Measurements from ENCODE around the gene MMP28.

MMP28 gene

DNA sequence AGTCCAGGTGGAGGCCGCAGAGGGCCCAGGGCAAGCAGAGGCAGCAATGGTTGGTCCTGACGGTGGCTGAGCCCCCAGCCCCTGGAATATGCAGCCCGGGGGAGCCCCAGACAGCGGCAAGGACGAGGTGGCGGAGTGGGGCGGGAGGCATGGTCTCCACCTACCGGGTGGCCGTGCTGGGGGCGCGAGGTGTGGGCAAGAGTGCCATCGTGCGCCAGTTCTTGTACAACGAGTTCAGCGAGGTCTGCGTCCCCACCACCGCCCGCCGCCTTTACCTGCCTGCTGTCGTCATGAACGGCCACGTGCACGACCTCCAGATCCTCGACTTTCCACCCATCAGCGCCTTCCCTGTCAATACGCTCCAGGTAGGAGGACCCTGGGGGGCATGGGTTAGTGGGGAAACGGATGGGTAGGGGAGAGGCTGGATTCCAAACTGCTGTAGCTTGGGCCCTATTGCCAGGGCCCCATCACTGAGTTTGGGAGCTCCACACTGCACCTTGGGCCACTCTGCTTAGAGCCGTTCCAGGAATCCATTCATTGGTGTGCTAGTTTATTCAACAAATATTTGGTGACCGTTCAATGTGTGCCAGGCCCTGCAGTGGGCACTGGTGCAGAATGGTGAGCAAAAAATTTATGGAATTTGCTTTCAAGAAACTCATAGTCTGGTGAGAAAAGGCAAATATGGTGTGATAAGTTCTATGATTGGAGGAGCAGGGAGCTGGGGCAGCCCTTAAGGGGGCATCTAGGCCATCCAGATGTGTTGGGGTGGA is 60.2 kb downstream of the MMP28 start:
- TF ChIP-seq, protein P1, sequence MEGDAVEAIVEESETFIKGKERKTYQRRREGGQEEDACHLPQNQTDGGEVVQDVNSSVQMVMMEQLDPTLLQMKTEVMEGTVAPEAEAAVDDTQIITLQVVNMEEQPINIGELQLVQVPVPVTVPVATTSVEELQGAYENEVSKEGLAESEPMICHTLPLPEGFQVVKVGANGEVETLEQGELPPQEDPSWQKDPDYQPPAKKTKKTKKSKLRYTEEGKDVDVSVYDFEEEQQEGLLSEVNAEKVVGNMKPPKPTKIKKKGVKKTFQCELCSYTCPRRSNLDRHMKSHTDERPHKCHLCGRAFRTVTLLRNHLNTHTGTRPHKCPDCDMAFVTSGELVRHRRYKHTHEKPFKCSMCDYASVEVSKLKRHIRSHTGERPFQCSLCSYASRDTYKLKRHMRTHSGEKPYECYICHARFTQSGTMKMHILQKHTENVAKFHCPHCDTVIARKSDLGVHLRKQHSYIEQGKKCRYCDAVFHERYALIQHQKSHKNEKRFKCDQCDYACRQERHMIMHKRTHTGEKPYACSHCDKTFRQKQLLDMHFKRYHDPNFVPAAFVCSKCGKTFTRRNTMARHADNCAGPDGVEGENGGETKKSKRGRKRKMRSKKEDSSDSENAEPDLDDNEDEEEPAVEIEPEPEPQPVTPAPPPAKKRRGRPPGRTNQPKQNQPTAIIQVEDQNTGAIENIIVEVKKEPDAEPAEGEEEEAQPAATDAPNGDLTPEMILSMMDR (IDR thresholded peaks at IDR 0.05) = no peak
- H3K27me3 ChIP-seq = no peaks in the 10 kb centered on the region
- H3K4me1 ChIP-seq = peaks cover 0 to 25% (median 17%) of the 10 kb centered on the region in 4 donors
- H3K4me3 ChIP-seq = no peak overlapping the region
- no peak overlapping the region for H3K27ac ChIP-seq
- no peak for DNase-seq
- H3K9me3 ChIP-seq = no peaks in the 10 kb centered on the region
- intact Hi-C loops (cut with DNase I; ENCODE audit: low total_unique reads) = no loop called here
- no peaks in the 10 kb centered on the region for H3K36me3 ChIP-seq

DNA sequence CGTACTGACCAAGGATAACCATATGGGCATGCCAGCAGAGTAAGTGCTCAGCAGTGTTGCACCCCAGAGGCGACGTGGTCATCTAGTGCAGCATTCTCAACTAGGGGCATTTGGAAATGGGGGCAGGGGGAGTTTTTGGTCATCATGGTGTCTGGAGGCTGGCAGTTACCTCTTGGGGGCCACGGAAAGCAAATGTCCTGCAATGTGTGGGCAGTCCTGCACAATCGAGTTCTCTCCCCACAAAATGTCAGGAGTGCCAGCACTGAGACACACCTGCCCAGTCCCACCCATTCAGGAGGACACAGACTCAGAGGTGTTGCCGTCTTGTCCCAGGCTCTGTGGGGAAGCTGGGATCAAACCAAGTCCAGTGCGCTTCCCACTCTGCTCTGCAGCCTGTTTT is 61.0 kb downstream of the MMP28 start:
- TF ChIP-seq, protein P1 (IDR thresholded peaks at IDR 0.05) = no peak
- no peaks in the 10 kb centered on the region for H3K36me3 ChIP-seq
- intact Hi-C loops (cut with DNase I; ENCODE audit: low total_unique reads) = loop anchor here (5.0 kb wide), 1 partner anchor 122 kb away; no protein-coding TSS in a partner anchor
- peaks cover 0 to 25% (median 17%) of the 10 kb centered on the region in 4 donors for H3K4me1 ChIP-seq
- H3K4me3 ChIP-seq = no peak overlapping the region
- no peak overlapping the region for H3K27ac ChIP-seq
- no peak for DNase-seq
- no peaks in the 10 kb centered on the region for H3K27me3 ChIP-seq
- H3K9me3 ChIP-seq = no peaks in the 10 kb centered on the region

DNA sequence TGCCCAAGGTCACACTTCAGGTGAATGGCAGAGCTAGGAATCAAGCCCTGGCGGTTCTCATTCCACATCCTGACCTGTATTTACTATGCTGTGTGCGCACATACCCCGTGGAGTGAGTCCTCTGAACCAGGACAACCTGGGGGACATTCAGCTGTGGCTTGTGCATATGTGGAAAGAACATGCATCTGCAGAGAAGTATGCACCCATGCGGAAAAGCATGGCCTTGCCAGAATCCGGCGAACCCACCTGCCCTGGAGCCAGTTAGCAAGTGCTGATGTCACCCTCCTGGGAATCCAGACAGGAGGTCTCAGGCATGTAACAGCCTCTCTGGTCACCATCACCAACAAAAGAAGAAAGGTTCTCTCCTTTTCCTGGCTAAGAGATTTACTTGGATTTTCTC is 62.1 kb downstream of the MMP28 start:
- no peaks in the 10 kb centered on the region for H3K9me3 ChIP-seq
- no peak overlapping the region for H3K27ac ChIP-seq
- H3K27me3 ChIP-seq = no peaks in the 10 kb centered on the region
- no peak for DNase-seq
- TF ChIP-seq, protein P1 (IDR thresholded peaks at IDR 0.05) = no peak
- peaks cover 0 to 25% (median 17%) of the 10 kb centered on the region in 4 donors for H3K4me1 ChIP-seq
- H3K36me3 ChIP-seq = no peaks in the 10 kb centered on the region
- H3K4me3 ChIP-seq = no peak overlapping the region
- intact Hi-C loops (cut with DNase I; ENCODE audit: low total_unique reads) = loop anchor here (5.0 kb wide), 1 partner anchor 121 kb away; no protein-coding TSS in a partner anchor

DNA sequence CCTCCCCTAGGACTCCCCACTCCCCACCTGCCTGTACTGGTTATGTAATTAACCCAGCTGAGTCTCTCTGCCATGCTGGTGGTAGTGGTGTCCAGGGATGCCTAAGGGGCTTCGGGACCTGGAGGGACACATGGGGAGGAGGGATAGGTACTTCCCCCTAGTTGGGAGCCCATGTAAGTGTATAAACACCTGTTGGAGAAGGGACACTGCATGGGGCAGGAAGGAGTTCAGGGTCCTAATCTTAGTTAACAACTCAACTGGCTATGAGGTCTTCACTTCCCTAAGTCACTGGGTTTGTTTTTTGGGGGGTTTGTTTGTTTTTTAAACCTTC is 62.7 kb downstream of the MMP28 start:
- Histone ChIP-seq H3K9me3 (no peaks in the 10 kb centered on the region), H3K4me3 (no peak overlapping the region), H3K4me1 (peaks cover 0 to 25% (median 17%) of the 10 kb centered on the region in 4 donors), H3K36me3 (peaks cover 0 to 2% (median under 1%) of the 10 kb centered on the region in 3 donors), H3K27me3 (no peaks in the 10 kb centered on the region), H3K27ac (no peak overlapping the region)
- no peak for DNase-seq
- intact Hi-C loops (cut with DNase I; ENCODE audit: low total_unique reads) = loop anchor here (5.0 kb wide), 1 partner anchor 120 kb away; no protein-coding TSS in a partner anchor
- TF ChIP-seq, protein P1 (IDR thresholded peaks at IDR 0.05) = no peak

DNA sequence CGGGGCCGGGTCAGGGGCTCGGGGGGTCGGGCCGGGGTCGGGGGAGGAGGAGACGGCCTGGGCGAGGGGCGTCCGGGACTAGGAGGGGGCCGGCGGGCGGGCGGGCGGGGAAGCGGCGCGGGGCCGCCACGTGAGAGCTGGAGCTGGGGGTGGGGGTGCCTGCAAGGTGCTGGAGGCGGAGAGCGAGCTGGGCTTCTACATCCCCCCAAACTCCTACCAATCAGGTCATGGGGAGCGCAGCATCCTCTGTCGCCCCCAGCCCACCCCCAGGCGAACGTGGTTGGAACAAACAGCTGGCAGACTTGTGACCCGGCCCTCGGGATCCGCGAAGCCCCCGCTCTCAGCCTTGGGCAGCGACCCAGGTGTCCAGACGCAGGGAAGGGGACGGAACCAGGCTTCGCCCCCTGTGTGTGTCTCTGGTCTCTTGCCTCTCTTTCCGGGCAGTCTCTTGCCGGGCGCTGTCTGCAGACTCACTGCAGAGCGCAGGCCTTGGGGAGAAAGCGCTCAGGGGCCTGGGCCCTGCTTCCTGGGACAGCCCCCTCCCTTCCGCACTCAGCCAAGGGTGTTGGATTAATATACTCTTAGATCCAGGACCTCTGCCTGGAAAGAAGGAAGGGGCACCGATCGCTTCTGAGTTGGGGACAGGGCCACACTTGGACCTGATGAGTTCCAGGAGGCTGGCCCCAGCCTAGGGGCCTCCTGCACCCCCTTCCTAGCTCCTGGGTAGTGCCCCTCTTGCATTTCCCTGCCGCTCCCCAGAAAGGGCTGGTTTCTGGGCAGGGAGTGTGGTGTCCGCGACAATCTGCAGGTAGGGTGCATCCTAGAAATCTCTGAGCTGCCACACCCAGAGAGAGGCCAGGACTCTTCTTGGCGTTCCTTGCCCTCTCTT is 63.3 kb downstream of the MMP28 start:
- peaks cover 0 to 28% (median 17%) of the 10 kb centered on the region in 4 donors for H3K4me1 ChIP-seq
- DNase-seq = no peak
- peak overlapping the region; percentile 22 to 68 for H3K27ac ChIP-seq
- no peaks in the 10 kb centered on the region for H3K9me3 ChIP-seq
- TF ChIP-seq, protein P1 (IDR thresholded peaks at IDR 0.05) = no peak
- intact Hi-C loops (cut with DNase I; ENCODE audit: low total_unique reads) = loop anchor here (5.0 kb wide), 1 partner anchor 120 kb away; no protein-coding TSS in a partner anchor
- H3K27me3 ChIP-seq = no peaks in the 10 kb centered on the region
- H3K36me3 ChIP-seq = peaks cover 0 to 7% (median 6%) of the 10 kb centered on the region in 3 donors
- peak overlapping the region; percentile 64 to 78 for H3K4me3 ChIP-seq

Measured in tibial artery (tissue), 4 donors.